MM.1S (cell line): ENCODE data around the gene NAALADL2.

ENCODE experiments used
- DNase-seq: peaks from one replicate; pipeline ENCODE4 v3.0.0-alpha.2; 2015
- H2AFZ ChIP-seq: fragments of 300-600 bp; sonication (generic); 2 replicates; pipeline ENCODE4 v1.6.0; 2016; ENCODE audit warnings: antibody characterized with exemption, low read length
- H3F3A ChIP-seq: fragments of 300-600 bp; sonication (generic); 2 replicates; pipeline ENCODE4 v1.6.1; 2016; ENCODE audit warnings: mild to moderate bottlenecking, antibody characterized with exemption, low read length, moderate library complexity, mixed read lengths; ENCODE audit not compliant: insufficient read depth
- H3K27ac ChIP-seq: fragments of 300-600 bp; sonication (generic); 2 replicates; pipeline ENCODE4 v1.5.1; 2016; ENCODE audit warnings: mild to moderate bottlenecking, low read length
- H3K27me3 ChIP-seq: fragments of 300-600 bp; sonication (generic); replicated peaks from 2 replicates; pipeline ENCODE4 v1.6.0; 2016; ENCODE audit warnings: low read length; ENCODE audit not compliant: insufficient read depth
- H3K36me3 ChIP-seq: fragments of 300-600 bp; sonication (generic); replicated peaks from 2 replicates; pipeline ENCODE4 v1.6.1; 2016; ENCODE audit warnings: mild to moderate bottlenecking, low read length, mixed read lengths; ENCODE audit not compliant: insufficient read depth
- H3K4me1 ChIP-seq: fragments of 300-600 bp; sonication (generic); 2 replicates; pipeline ENCODE4 v1.6.1; 2016; ENCODE audit warnings: low read length, mixed read lengths
- H3K4me2 ChIP-seq: fragments of 300-600 bp; sonication (generic); 2 replicates; pipeline ENCODE4 v1.6.0; 2016; ENCODE audit warnings: low read depth, low read length
- H3K4me3 ChIP-seq: fragments of 300-600 bp; sonication (generic); 2 replicates; pipeline ENCODE4 v1.5.1; 2016; ENCODE audit warnings: low read length, mixed read lengths
- H3K79me2 ChIP-seq: fragments of 300-600 bp; sonication (generic); 2 replicates; pipeline ENCODE4 v1.6.1; 2016; ENCODE audit warnings: mixed run types, low read length, mixed read lengths
- H3K9ac ChIP-seq: fragments of 300-600 bp; sonication (generic); 2 replicates; pipeline ENCODE4 v1.6.1; 2016; ENCODE audit warnings: low read length, mixed read lengths
- H3K9me2 ChIP-seq: fragments of 300-600 bp; sonication (generic); replicated peaks from 2 replicates; pipeline ENCODE4 v1.6.1; 2016; ENCODE audit warnings: mild to moderate bottlenecking, low read length, mixed read lengths; ENCODE audit not compliant: insufficient read depth
- H3K9me3 ChIP-seq: fragments of 300-600 bp; sonication (generic); replicated peaks from 2 replicates; pipeline ENCODE4 v1.6.1; 2016; ENCODE audit warnings: mild to moderate bottlenecking, low read length, mixed read lengths; ENCODE audit not compliant: insufficient read depth
- H4K20me1 ChIP-seq: fragments of 300-600 bp; sonication (generic); 2 replicates; pipeline ENCODE4 v1.6.1; 2016; ENCODE audit warnings: mild to moderate bottlenecking, low read length, moderate library complexity, mixed read lengths; ENCODE audit not compliant: insufficient read depth
- CTCF ChIP-seq: fragments of 300-600 bp; sonication (generic); IDR thresholded peaks from 2 replicates; pipeline ENCODE4 v1.5.1; 2016; ENCODE audit warnings: antibody characterized with exemption, low read length, mixed read lengths
- EZH2 ChIP-seq: fragments of 300-600 bp; sonication (generic); optimal IDR thresholded peaks from 2 replicates; pipeline ENCODE3; 2017; ENCODE audit warnings: low read depth, mild to moderate bottlenecking, antibody characterized with exemption, low read length, mixed read lengths
- EZH2phosphoT487 ChIP-seq: fragments of 300-600 bp; sonication (generic); IDR thresholded peaks from 2 replicates; pipeline ENCODE4 v1.6.1; 2018; ENCODE audit warnings: antibody characterized with exemption, low read length

The NAALADL2 gene

GRCh38 chr3:175713268-175713667, 854.1 kb downstream of the NAALADL2 start:
- H3K4me1 ChIP-seq = no peaks in the 10 kb centered on the region
- H3K9me2 ChIP-seq = no peaks in the 10 kb centered on the region
- H3K4me2 ChIP-seq = no peak overlapping the region
- DNase-seq = no peak
- no peaks in the 10 kb centered on the region for H3K36me3 ChIP-seq
- TF ChIP-seq EZH2phosphoT487 (no peak), CTCF (no peak), EZH2 (no peak)
- no peak overlapping the region for H3K4me3 ChIP-seq
- H2AFZ ChIP-seq = no peak overlapping the region
- no peaks in the 10 kb centered on the region for H3K27me3 ChIP-seq
- H3K27ac ChIP-seq = no peak overlapping the region
- no peaks in the 10 kb centered on the region for H3K79me2 ChIP-seq
- H3K9ac ChIP-seq = no peak overlapping the region
- no peaks in the 10 kb centered on the region for H3F3A ChIP-seq
- no peaks in the 10 kb centered on the region for H4K20me1 ChIP-seq
- H3K9me3 ChIP-seq = no peaks in the 10 kb centered on the region

GRCh38 chr3:175716446-175716845, 857.3 kb downstream of the NAALADL2 start:
- no peak for TF ChIP-seq EZH2
- no peak for TF ChIP-seq EZH2phosphoT487
- TF ChIP-seq CTCF = no peak
- Histone ChIP-seq H3K79me2 (no peaks in the 10 kb centered on the region), H3K4me1 (no peaks in the 10 kb centered on the region), H3K27ac (no peak overlapping the region), H2AFZ (no peak overlapping the region), H4K20me1 (no peaks in the 10 kb centered on the region), H3K4me2 (no peak overlapping the region), H3K4me3 (no peak overlapping the region), H3K9ac (no peak overlapping the region), H3K9me2 (no peaks in the 10 kb centered on the region), H3K9me3 (no peaks in the 10 kb centered on the region), H3F3A (no peaks in the 10 kb centered on the region), H3K36me3 (no peaks in the 10 kb centered on the region), H3K27me3 (no peaks in the 10 kb centered on the region)
- no peak for DNase-seq

- no peak overlapping the region for H3K27ac ChIP-seq
- DNase-seq = no peak
- H3K4me3 ChIP-seq = no peak overlapping the region
- no peaks in the 10 kb centered on the region for H3K9me2 ChIP-seq
- no peaks in the 10 kb centered on the region for H3K79me2 ChIP-seq
- peaks cover 11% of the 10 kb centered on the region; the same call in 1 of the 2 replicates for H3K4me1 ChIP-seq
- H2AFZ ChIP-seq = no peak overlapping the region
- TF ChIP-seq CTCF (no peak), EZH2 (no peak), EZH2phosphoT487 (no peak)
- H3K9me3 ChIP-seq = no peaks in the 10 kb centered on the region; the same call in 1 of the 2 replicates
- H3K36me3 ChIP-seq = no peaks in the 10 kb centered on the region
- H3K4me2 ChIP-seq = no peak overlapping the region
- H3K9ac ChIP-seq = no peak overlapping the region
- H3K27me3 ChIP-seq = no peaks in the 10 kb centered on the region
- H4K20me1 ChIP-seq = no peaks in the 10 kb centered on the region
- H3F3A ChIP-seq = no peaks in the 10 kb centered on the region
These were observed 867.1 kb downstream of the NAALADL2 start for GRCh38 chr3:175726228-175726627.
